NCI-H146 (cell line): ENCODE data around the gene CEP78.

Experiments used
- DNase-seq: peaks from one replicate; lab custom pipeline; 2025; lab: John Stamatoyannopoulos, UW

CEP78 gene

DNA sequence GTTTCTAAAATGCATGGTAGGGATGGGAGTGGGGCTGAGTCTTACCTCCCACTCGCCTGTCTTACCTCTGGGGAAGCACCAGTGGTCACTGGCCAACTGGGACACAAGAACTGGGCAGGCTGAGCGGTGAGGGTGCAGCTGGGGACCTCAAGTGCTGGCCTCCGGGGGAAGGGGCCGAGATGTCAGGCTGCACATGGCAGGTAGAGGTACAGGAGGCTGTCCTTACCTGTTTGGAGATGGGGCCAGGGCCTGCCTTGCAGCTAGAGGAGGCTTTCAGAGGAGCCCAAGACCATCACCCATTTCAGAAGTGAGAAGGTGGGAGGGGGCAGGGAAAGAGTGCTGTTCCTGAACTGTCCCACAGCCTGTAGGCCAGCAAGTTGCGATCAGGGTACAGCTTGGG is 75.2 kb downstream of the CEP78 start:
- no peak for DNase-seq

DNA sequence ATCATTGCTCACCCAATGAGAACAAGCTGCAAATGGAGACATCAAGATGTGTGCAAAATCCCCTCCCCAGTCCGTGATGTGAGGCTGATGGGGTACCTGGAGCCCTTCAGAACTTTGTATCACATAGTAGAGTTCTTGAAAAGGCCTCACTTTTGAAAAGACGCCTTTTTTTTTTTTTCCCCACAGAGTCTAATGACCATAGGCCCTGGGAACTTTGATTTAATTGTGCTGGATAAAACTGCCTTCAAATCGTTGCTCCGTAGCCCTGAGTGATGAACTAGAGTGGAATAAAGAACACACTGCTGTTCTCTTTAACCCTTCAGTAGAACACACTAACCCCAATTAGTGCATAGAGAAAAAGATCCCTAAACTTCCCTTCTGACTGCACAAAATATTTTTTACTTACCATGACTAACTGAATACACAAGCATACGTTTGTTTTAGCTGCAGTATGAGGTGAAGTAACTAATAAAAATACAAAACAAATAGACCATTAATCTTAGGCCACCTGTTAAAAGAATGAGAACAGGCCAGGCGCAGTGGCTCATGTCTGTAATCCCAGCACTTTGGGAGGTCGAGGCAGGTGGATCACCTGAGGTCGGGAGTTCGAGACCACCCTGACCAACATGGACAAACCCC is 76.1 kb downstream of the CEP78 start:
- DNase-seq = no peak

DNA sequence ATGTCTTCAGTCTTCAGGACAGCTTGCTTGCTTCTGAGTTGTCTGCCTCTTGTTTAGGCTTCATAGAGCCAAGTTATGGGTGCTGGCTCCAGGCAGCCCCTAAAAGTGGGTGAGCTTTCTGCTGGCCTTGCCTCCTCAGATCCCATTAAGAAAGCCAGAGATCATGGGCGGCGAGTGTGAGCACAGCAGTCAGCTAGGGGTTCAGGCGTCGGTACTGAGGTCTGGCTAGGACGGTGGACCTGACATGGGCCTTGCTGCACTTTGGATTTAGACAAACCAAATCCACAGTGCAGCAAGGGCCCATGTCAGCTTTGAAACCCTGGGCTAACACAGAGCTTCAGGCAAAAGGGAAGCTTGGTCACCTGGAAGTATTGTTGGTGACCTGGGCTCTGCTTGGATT is 78.7 kb downstream of the CEP78 start:
- no peak for DNase-seq

DNA sequence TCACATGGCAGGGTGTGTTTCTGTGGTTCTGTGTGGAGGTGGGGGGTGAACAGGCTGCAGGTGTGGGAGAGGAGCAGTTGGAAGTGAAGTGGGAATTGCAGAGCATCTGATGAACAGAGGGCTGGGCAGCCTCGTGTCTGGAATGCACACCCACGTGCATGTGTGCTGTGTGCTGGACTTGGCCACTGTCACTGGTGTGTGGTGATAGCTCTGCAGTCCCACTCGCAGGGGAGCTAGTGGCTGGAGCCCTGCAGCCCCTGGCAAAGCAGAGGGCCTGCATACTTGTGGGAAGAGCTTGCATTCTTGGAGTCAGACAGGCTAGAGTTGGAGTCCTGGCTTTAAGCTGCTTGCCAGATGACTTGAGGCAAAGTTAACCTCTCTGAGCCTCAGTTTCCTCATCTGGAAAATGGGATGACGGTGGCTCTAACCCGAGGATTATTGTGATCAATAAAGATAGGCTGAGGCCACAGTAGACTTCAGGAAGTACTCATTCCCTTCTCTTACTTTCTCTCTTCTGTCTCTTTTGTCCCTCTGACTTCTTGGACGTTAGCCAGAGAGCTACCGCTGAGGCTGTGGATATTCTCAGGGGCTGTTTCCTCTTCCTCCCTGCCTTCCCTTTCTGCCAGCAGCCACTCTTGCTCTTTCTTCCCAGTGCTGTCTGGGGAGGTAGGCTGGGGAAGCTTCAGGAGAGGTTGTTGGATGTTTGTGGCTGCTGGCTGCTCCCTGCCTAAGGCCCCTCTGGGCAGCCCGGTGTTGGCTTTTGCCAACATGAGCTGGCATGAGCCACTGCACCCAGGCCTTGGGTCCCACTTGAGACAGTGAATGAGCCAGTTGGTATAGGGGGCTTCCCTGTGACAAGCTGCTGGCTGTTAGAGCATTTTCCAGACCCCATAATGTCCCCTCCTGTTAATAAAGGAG is 79.3 kb downstream of the CEP78 start:
- no peak for DNase-seq

DNA sequence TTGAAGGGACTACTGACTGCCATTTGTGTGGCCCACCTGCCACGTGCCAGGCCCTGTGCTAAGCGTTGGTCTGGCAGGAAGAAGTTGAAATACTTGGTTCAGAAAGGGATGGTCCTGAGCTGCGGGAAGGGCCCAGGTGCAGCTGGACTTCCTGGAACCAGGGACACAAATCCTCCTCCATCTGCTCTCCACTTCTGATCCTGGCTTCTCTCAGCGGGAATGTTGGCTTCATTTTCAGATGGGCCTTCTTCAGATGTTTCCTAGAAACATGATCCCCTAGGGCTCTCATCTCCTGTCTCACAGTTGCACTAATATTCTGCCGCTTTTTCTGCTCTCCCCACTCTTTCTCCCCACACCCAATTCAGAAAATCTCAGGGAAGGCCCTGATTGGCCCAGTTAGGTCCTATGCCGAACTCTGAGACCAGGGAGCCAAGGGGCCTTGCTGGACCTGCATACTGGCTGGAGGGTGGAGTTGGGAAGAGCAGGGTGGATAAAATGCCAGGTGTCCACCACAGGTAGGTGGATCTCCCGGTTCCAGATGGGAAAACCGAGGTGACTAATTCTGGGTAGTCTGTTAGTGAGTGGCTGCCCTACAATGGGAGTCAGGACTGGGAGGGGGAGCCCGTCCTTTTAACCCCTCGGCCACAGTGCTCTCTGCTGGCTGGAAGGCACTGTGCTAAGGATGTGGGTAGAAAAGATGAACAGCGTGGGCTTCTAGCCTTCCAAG is 80.5 kb downstream of the CEP78 start:
- DNase-seq = no peak

DNA sequence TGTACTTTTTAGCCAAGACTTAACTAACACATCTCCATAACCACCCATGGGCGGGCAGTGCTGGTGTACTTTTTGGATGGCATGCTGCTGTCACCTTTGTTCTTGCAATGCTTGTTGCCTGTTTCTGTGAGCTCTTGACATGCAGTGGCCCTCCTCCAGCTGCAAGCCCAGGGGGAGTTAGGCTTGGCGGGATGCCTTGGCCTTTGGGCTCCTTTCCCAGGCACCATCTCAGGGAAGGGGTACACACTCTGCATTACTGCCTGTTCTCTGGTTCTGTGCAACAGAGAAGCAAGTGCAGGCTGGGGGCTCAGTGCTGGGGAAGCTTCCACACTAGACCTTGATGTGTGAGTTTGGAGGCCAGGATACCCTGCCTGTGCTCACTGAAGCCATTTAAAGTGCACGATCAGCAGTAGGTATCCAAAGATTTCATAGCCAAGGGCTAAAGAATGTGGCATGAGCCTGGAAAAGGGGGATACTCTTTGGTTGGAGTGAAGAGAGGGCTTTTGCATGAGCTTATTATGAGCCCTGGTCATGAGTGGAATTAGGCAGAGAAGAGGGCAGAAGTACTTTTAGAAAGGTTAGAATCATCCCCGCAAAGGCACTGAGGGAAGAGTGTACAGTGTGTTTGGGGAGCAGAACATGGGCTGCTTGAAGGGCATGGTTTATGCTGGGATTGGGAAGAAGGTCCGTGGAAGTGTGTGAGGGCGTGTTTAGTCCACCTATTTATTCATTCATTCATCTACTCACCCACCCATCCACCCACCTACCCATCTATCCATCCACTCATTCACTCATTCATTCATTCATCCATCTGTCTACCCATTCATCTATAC is 83.5 kb downstream of the CEP78 start:
- DNase-seq = no peak

DNA sequence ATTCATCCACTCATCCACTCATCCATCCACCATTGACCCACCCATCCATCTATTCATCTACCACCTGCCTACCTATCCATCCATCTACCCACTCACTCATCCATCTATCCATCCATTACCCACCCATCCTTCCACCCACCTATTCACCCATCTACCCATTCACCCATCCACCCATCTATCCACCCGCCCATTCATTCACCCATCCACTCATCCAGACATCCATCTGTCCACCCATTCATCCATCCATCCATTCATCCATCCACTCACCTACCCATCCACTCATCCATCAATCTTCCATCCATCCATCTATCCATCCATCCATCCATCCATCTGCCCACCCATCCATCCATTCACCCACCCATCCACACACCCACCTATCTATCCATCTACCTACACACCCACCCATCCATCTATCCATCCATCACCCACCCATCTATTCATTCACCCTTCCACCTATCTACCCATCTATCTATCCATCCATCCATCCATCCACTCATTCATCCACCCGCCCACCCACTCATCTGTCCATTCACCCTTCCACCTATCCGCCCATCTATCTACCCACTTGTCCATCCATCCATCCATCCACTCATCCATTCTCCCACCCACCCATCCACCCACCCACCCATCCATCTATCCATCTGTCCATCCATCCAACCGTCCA is 84.3 kb downstream of the CEP78 start:
- no peak for DNase-seq

DNA sequence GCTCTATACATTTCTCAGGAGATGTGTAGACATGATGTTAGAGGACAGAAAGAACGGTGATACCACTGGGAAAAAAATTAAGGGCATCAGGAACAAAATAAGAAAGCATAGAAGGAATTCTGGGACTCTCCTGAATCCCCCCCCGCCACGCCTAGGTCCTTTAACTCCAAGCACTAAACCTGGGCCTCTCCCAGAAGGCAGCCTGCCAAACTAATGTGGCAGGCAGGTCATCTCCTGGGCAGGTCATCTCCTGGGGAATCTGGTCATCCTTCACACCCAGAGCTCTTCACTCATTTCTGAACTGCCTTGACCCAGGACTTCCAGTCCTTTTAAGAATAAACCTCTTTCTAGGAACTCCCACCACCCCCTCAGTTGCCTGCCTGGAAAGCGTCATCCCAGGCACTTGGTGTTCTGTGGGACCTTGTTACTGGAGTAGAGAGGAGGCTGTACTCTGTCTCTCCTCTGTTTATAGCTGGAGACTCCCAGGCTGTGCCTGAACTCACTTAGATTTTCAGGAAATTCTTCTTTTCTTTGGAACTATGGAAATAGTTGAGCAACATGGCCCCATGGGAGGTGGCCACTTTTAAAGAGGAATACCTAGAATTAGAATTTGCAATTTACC is 85.1 kb downstream of the CEP78 start:
- no peak for DNase-seq

DNA sequence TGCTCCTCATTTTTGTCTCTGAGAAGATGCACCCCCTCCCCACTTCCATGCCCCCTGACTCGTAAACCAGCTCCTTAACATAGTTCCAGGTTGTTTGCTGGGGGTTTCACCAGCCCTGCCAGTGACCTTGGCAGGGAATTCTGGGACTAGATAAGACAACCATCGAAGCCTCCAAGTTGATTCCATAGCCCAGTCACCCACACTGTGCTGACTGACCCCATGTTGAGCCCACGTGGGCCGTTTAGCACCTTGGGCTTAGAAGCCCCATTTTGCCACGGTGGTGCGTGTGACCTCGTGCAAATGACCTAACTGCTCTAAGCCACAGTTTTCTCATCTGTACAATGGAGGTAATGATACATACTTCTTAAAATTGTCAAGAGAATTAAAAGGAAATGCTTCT is 85.6 kb downstream of the CEP78 start:
- DNase-seq = no peak

DNA sequence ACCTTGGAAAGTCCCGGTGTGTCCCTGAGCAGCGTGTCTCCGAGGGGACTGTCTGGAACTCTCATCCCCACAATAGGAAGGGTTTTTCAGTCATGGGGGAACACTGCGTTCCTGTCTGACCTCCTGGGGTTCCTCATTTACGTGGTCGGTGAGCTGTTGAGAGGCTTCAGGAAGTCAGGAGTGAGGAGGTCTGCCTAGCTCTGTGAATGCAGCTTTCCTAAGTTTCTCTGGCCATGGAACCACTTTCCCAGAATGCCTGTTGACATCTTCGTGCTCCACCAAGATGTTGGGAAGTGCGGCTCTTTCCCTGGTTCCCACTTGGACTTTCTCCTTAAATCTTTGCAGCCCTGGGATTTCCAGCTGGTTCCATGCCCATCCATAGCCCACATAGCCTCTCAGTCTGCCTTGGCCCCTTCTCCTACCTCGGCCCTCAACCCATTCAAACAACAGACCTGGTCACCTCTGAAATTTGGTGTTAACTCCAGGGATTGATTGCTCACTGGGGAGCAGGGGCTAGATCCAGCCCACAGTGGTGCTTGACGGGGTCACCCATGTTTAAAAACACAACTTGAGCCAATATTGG is 88.3 kb downstream of the CEP78 start:
- no peak for DNase-seq

DNA sequence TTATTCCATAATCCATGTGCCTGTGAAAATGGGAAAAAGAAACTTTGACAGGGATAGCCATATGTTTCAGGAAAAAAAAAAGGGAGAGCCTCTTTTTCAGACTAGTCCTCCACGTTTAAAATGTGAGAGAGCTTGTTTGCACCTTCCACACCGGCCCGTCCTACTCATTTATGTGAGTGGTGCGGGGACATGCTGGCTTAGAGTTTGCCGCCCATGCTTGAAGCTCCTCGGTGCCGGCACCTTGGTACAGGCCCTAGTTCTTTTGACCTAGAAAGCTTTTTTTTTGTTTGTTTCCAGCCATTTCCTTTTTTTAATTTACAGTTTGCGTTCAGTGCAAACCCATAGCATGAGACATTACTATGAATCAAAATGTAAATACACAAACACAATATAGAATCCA is 88.8 kb downstream of the CEP78 start:
- no peak for DNase-seq

DNA sequence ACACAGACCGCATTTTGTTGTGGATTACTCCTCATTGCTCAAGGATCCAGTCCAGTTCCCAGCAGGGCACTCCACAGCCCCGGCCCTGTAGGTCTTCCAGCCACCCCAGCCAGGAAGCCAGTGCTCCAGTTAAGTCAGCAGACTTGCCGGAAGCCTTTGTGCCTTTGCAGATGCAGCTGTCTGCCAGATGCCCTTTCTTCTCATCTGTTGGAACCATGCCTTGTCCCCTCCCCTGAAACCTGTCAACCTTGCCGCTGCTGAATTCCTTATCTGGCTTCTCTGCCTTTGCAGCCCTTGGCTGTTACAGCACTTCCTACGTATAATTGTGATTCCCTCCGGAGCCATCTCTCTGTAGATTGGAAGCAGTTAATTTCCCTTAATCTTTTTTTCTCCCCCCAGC is 89.5 kb downstream of the CEP78 start:
- peak; percentile 6 for DNase-seq

DNA sequence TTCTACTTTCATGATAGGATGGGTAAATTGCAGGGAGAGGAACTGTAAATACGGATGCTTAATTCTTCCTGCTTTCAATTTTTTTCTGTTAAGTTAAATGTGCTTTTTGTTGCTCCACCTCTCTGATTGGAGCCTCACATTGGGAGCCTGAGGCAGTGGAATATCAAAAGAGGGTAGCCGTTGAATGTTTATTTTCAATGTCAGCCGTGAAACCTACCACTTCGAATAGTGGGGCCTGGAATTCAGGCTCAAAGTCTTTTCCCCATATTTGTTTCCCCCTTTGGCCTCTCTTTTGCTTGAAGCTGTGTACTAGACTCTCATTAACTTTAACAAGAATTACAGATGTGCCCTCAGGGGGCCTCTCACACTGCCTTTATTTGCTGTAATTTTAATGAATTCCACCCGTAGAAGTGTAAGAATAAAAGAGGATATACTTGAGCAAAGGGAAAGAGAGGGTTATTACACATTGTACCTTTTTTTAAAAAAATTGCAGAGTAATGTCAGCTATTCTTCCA is 90.0 kb downstream of the CEP78 start:
- DNase-seq = no peak

DNA sequence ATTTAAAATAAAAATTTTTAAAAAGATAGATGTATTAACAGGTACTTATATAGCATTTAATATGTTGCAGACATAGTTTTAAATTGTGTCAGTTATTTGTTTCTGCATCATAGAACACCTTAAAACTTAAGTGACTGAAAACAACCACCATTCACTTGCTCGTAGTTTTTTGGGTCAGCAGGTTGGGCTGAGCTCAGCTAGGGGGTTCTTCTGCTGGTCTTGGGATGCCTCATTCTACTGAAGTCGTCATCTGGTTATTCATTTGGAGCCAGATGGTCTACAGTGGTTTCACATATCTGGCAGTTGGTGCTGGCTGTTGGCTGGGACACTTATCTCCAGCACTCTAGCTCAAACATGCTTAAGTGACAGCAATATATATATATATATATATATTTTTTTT is 90.7 kb downstream of the CEP78 start:
- DNase-seq = no peak
